KOPT-K1 (cell line): ENCODE results near the gene GPC3.

Experiments used
- H3K27ac ChIP-seq: fragments of 200-600 bp; sonication (generic); 2 replicates; pipeline ENCODE4 v1.5.1; 2016; ENCODE audit warnings: antibody characterized with exemption, mild to moderate bottlenecking, low read depth, low read length; ENCODE audit not compliant: poor library complexity, severe bottlenecking
- H3K36me3 ChIP-seq: fragments of 200-600 bp; sonication (generic); 2 replicates; pipeline ENCODE4 v1.5.1; 2017; ENCODE audit warnings: antibody characterized with exemption, mild to moderate bottlenecking, low read length, moderate library complexity; ENCODE audit not compliant: insufficient read depth
- H3K9me3 ChIP-seq: fragments of 200-600 bp; sonication (generic); 2 replicates; pipeline ENCODE4 v1.5.1; 2017; ENCODE audit warnings: antibody characterized with exemption, low read length, mild to moderate bottlenecking; ENCODE audit not compliant: insufficient read depth, poor library complexity, severe bottlenecking

Gene GPC3

GRCh38 chrX:133850399-133850798 lies 135.0 kb downstream of the GPC3 start:
- H3K36me3 ChIP-seq, result no peaks in the 10 kb centered on the region
- H3K27ac ChIP-seq, result no peak overlapping the region
- H3K9me3 ChIP-seq, result no peaks in the 10 kb centered on the region

GRCh38 chrX:133849676-133850075 lies 135.7 kb downstream of the GPC3 start:
- no peak overlapping the region for H3K27ac ChIP-seq
- no peaks in the 10 kb centered on the region for H3K9me3 ChIP-seq

GRCh38 chrX:133847340-133847994 lies 137.9 kb downstream of the GPC3 start:
- Histone ChIP-seq H3K36me3 (no peaks in the 10 kb centered on the region), H3K27ac (no peak overlapping the region), H3K9me3 (no peaks in the 10 kb centered on the region)

More at GRCh38 chrX:133849676-133850075, 135.7 kb downstream of the GPC3 start:
- H3K36me3 ChIP-seq, result no peaks in the 10 kb centered on the region

GRCh38 chrX:133846311-133846710 lies 139.1 kb downstream of the GPC3 start:
- Histone ChIP-seq H3K9me3 (no peaks in the 10 kb centered on the region), H3K27ac (no peak overlapping the region), H3K36me3 (no peaks in the 10 kb centered on the region)

DNA sequence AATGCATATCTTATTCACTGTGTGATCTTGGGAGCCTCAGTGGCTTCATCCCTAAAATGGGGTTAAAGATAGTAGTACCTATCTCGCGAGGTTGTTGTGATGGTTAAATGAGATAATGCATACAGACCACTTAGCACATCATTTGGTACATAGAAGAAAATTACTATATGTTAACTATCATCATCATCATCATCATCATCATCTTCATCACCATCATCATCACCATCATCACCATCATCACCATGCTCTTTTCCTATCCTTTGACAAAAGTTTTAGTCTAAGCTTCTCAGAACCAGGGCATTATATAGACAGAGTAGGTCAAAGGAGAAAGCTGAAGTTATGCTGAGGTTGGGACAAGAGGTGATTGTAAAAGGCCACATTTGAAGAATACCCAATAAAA lies 145.0 kb downstream of the GPC3 start:
- Histone ChIP-seq H3K27ac (no peak overlapping the region), H3K9me3 (no peaks in the 10 kb centered on the region), H3K36me3 (no peaks in the 10 kb centered on the region)

DNA sequence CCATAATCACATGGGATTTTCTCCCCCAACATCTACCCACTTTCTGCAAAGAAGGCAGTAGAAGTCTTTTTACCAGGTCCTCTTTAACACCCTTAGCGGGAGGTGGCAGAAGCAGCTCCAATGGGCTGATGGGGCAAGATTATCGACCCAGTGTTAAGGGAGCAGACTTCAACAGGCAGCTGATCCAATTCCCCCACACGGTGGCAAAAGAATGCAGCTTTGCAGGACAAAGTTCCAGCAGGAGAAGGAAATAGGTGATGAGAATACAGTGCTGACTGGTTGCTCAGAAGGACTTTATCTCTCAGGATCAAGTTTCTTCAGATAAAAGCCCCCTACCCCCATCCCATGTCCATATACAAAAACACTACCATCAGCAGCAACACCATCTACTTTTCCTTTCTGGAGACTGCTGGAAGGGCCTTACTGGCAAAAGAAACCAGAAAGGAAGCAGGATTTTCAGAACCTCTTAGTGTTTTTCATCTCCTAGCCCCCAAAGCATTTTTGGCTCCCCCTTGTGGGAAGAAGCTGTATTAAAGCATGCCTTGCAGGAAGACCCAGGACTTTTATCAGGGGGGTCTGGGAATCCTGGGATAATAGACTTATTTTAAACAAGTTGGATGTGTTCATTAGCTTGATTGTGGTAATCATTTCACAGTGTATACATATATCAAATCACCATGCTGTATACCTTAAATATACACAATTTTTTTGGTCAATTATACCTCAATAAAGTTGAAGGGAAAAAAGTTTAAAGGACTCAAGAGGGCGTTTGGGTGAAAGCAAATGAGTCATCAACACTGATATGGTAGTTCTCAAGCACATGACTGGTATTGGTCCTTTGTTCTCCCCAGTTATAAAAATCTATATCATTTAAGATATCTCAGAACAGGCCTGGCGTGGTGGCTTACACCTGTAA lies 146.4 kb downstream of the GPC3 start:
- H3K9me3 ChIP-seq, result no peaks in the 10 kb centered on the region
- no peak overlapping the region for H3K27ac ChIP-seq
- H3K36me3 ChIP-seq, result no peaks in the 10 kb centered on the region

GRCh38 chrX:133837091-133837490 lies 148.3 kb downstream of the GPC3 start:
- no peaks in the 10 kb centered on the region for H3K9me3 ChIP-seq
- H3K36me3 ChIP-seq, result no peaks in the 10 kb centered on the region
- no peak overlapping the region for H3K27ac ChIP-seq

- H3K9me3 ChIP-seq, result no peaks in the 10 kb centered on the region
Observed at GRCh38 chrX:133836561-133836960, 148.8 kb downstream of the GPC3 start.

DNA sequence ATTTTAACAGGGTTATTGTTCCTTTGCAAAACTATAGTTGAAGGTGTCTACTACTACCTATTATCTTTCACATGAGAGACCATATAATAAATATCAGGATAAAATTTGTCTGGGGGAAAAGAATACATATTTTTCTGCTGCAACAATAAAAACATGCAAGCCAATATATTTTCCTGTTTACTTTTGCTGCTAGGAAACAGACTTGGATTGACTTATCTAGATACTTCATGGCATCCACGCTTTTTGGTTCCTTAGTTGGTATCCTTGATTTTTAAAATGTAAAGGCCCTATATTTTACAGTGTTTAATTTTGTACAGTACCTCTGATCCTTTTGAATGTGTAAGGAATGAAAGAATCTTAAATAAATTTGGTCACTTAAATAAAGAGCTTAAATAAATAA lies 150.6 kb downstream of the GPC3 start:
- Histone ChIP-seq H3K9me3 (no peaks in the 10 kb centered on the region), H3K36me3 (no peaks in the 10 kb centered on the region), H3K27ac (no peak overlapping the region)

More at GRCh38 chrX:133836561-133836960, 148.8 kb downstream of the GPC3 start:
- H3K27ac ChIP-seq, result no peak overlapping the region
- H3K36me3 ChIP-seq, result no peaks in the 10 kb centered on the region

DNA sequence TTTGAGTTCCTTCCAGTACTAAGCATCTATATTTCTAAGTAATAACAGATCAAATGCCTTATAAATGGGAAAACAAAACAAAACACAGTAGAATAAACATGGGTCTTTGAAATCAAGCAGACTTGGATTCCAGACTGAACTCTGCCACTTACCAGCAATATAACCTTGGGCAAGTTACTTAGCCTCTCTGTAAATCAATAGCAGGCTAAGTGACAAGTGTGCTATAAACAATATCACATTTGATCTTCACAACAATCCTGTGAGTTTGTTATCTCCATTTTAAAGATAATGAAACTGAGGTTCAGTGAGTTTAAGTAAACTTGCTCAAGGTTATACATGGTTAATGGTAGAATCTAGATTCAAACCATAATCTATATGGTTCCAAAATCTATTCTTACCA lies 165.8 kb downstream of the GPC3 start:
- Histone ChIP-seq H3K36me3 (no peaks in the 10 kb centered on the region), H3K27ac (no peak overlapping the region)

DNA sequence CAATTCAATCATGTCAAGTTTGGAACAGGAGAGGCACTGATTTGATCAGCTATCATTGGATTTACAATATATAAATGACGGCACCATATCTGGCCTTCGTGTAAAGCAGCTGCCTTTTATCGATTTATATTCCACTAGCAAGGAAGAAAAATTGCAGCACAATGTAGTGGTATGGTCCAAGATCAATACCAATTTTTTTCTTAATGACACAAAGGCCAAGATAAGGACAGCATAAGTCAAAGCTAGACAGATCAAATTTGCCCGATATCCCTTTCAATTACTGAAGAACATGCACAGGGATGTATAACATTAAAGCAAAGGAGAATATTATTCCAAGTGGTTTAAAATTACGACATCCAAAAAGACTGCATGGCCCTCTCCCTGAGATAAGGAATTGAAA lies 167.4 kb downstream of the GPC3 start:
- Histone ChIP-seq H3K9me3 (no peaks in the 10 kb centered on the region), H3K27ac (no peak overlapping the region), H3K36me3 (no peaks in the 10 kb centered on the region)

More for the DNA sequence above, 165.8 kb downstream of the GPC3 start:
- no peaks in the 10 kb centered on the region for H3K9me3 ChIP-seq

GRCh38 chrX:133815496-133815895 lies 169.9 kb downstream of the GPC3 start:
- Histone ChIP-seq H3K36me3 (no peaks in the 10 kb centered on the region), H3K9me3 (no peaks in the 10 kb centered on the region), H3K27ac (no peak overlapping the region)

- H3K36me3 ChIP-seq, result no peaks in the 10 kb centered on the region
- H3K27ac ChIP-seq, result no peak overlapping the region
Observed at GRCh38 chrX:133813971-133814370, 171.4 kb downstream of the GPC3 start.

DNA sequence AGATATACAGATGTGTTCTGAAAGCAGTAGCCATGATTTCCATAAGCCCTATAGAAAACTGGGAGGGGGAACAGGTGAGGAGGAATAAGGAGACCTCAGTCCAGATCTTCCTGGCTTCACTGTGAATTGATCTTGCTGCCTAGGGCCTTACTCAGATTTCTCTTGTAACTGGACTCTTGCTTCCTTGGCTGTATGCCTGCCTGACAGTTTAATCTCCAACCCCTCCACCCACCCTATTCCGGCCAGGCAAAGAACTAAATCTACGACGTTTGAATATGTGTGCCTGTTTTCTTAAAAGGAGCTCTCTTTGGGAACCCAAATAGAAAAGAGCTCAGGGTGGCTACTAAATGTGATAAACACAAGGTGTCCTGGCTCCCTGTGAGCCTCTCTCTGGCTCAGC lies 173.0 kb downstream of the GPC3 start:
- H3K9me3 ChIP-seq, result no peaks in the 10 kb centered on the region

More at GRCh38 chrX:133813971-133814370, 171.4 kb downstream of the GPC3 start:
- H3K9me3 ChIP-seq, result no peaks in the 10 kb centered on the region

DNA sequence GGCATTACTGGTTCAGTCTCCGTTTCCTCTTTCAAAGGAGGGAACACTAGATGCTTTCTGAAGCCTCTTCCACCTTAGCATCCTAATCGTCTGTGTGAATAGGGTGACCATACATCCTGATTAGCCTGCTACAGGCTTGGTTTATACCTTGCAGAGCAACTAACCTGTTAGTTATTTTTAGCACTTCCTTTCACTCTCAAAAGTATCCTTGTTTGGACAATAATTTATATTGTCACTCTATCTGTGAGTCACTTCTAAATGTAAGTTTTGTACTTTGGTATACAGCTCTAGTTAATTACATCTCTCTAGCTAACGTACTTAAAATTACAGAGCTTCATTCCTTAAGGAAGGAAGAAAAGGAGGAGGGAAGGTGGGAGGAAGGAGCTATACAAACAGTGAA lies 174.5 kb downstream of the GPC3 start:
- Histone ChIP-seq H3K9me3 (no peaks in the 10 kb centered on the region), H3K27ac (no peak overlapping the region), H3K36me3 (no peaks in the 10 kb centered on the region)

More for the DNA sequence above, 173.0 kb downstream of the GPC3 start:
- Histone ChIP-seq H3K36me3 (no peaks in the 10 kb centered on the region), H3K27ac (no peak overlapping the region)
